ENCODE results near the gene BCKDHB. TPM values are rescaled to one million over a fixed set of nuclear protein-coding genes. Genes with fewer than 3 reads are reported as not detected.
"Not testable (repeated sequence)": the region's sequence is repeated elsewhere in the genome, so short reads cannot be mapped to it uniquely, and the experiment has no call there.

The BCKDHB gene
- total RNA-seq, 1 experiment from 2014 or later, result 10.6 TPM

DNA sequence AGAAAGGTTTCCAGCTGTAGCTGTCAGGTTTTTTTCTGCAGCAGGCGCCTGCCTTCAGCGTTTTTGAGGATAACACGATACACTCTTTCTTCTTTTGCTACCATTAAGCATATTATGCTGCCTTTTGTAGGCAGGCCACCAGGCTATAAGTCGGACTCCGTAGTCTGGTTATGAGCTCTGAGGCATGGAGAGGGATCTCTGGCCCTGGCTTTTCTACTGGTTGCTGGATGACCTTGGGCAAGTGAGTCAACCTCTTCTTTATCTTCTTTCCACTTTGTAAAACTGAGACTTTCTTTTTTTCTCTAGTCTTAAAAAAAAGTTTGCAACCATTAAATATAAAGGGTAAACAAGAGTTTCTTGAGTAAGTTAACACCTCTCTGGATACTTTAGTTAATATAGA is 120.2 kb downstream of the BCKDHB start:
- in situ Hi-C loops (cut with HindIII; ENCODE audit: low pct_unique_long_range_greater_than_20kb, low sequenced_read_pairs), result no loop called here
- DNase-seq (ENCODE audit: low read depth, low spot score), result no peak

DNA sequence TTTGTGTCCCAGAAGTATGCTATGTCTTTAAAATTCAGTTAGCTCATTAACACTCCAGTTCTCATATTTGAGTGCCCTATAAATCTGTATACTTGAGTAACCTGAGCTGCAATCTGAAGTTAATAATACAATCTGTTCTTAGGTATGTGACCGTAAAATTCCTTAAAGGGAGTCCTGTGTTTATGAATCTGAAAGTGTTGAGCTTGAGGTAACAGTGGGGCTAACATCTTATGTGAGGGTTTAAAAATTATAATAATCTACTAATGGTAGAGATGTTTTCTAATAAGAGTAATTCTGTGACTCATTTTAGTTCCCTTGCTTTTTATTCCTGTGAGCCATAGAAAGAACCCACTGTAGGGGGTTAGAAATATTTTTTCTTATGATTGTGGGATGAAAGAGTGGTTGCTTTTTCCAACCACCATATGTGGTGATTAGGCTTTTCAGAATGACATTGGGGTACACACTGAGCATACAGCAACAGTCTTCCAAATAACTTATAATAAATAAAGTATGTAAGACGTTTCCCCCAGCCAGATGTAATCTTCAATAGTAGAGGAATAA is 121.2 kb downstream of the BCKDHB start:
- in situ Hi-C loops (cut with HindIII; ENCODE audit: low pct_unique_long_range_greater_than_20kb, low sequenced_read_pairs), result no loop called here
- DNase-seq (ENCODE audit: low read depth, low spot score), result no peak

DNA sequence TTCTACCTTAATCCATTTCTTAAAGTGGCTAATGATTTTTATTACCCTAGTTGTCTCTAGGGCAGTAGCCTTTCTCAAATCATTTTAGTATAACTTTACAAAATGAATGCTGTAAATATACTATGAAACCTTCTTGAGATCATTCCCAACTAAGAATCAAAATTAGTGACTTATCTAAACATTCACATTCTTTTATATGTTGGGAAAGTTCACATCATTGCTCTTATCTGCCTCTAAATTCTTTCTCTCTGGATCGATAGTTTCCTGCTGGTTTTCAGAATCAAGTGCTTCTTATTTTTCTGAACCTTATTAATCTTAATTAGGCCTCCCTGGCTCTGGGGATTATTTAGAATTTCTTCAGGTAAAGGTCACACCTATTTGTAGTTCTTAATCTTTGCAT is 126.8 kb downstream of the BCKDHB start:
- in situ Hi-C loops (cut with HindIII; ENCODE audit: low pct_unique_long_range_greater_than_20kb, low sequenced_read_pairs), result no loop called here
- no peak for DNase-seq (ENCODE audit: low read depth, low spot score)

DNA sequence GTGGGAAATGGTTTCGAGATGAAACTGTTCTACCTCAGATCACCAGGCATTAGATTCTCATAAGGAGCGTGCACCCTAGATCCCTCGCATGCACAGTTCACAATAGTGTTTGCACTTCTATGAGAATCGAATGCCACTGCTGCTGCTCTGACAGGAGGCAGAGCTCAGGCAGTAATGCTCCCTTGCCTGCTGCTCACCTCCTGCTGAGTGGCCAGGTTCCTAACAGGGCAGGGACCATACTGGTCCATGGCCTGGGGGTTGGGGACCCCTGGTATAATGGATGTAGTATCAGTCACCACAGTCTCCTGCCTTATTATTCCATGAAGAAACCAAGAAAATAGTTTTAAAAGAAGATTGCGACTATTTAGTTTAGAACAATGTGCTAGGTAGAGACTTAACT is 127.5 kb downstream of the BCKDHB start:
- in situ Hi-C loops (cut with HindIII; ENCODE audit: low pct_unique_long_range_greater_than_20kb, low sequenced_read_pairs), result no loop called here
- DNase-seq (ENCODE audit: low read depth, low spot score), result no peak

DNA sequence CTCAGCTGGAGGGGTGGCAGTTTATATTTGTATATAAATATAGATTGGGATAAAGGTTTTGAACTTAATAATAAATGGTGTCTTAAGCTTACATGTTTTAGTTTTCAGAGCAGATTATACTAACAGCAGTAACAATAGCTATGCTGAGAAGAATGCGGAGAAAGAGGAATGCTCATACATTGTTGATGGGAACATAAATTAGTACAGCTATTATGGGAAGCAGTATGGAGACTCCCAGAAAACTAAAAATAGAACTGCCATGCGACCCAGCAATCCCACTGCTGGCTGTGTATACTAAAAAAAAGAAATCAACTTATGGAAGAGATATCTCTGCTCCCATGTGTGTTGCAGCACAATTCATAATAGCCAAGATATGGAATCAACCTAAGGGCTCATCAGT is 127.9 kb downstream of the BCKDHB start:
- no peak for DNase-seq (ENCODE audit: low read depth, low spot score)
- in situ Hi-C loops (cut with HindIII; ENCODE audit: low pct_unique_long_range_greater_than_20kb, low sequenced_read_pairs), result no loop called here

DNA sequence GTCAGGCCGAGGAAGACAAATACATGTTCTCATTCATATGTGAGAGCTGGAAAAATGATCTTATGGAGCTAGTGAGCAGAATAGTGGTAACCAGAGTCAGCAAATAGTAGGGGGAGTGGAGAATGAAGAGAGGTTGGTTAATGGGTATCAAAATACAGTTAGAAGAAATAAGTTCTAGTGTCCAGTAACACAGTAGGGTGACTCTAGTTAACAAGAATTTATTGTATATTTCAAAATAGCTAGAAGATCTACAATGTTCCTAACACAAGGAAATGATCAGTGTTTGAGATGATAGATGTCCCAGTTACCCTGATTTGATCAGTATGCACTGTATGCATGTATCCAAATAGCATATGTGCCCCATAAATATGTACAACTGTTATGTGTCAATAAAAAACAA is 128.4 kb downstream of the BCKDHB start:
- DNase-seq (ENCODE audit: low read depth, low spot score), result no peak
- in situ Hi-C loops (cut with HindIII; ENCODE audit: low pct_unique_long_range_greater_than_20kb, low sequenced_read_pairs), result no loop called here

DNA sequence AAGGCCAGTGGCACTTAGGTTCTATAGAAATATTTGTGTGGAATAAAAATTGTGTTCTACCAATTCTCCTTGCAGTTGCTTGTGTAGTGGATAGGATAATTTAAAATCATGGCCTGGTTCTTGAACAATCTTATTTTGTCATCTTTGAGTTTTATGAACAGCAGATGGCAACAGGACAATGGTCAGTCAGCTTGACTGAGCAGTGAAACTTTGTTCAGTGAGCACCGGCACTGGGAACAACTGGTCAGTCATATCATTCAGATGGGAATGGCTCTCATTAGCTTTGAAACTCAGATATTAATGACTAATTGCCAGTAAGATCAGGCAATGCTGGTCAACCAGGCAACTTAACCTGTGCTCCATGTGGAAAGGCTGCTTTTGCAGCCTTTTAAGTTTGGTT is 129.2 kb downstream of the BCKDHB start:
- no peak for DNase-seq (ENCODE audit: low read depth, low spot score)
- in situ Hi-C loops (cut with HindIII; ENCODE audit: low pct_unique_long_range_greater_than_20kb, low sequenced_read_pairs), result no loop called here

DNA sequence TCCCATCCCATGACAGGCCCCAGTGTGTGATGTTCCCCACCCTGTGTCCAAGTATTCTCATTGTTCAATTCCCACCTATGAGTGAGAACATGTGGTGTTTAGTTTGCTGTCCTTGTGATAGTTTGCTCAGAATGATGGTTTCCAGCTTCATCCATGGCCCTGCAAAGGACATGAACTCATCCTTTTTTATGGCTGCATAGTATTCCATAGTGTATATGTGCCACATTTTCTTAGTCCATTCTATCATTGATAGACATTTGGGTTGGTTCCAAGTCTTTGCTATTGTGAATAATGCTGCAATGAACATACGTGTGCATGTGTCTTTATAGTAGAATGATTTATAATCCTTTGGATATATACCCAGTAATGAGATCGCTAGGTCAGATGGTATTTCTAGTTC is 132.3 kb downstream of the BCKDHB start:
- in situ Hi-C loops (cut with HindIII; ENCODE audit: low pct_unique_long_range_greater_than_20kb, low sequenced_read_pairs); DNase-seq (ENCODE audit: low read depth, low spot score): not testable (repeated sequence)

DNA sequence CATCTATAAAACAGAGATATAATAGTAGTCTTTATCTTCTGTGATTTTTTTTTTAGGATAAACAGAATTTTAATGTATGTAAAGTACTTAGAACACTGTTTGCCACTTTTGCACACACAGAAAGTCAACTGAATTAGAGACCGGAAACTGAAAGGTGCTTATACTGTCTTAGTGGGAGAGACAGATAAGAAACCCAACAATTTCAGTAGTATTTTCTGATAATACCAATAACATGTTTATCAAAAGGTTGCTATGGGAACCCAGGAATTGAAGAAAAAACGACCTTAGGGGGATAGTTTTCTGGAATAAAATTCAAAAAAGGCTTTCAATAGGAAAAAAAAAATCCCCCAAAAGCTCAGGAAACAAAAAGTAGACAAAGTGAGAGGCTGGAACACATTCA is 138.6 kb downstream of the BCKDHB start:
- in situ Hi-C loops (cut with HindIII; ENCODE audit: low pct_unique_long_range_greater_than_20kb, low sequenced_read_pairs), result no loop called here
- no peak for DNase-seq (ENCODE audit: low read depth, low spot score)

DNA sequence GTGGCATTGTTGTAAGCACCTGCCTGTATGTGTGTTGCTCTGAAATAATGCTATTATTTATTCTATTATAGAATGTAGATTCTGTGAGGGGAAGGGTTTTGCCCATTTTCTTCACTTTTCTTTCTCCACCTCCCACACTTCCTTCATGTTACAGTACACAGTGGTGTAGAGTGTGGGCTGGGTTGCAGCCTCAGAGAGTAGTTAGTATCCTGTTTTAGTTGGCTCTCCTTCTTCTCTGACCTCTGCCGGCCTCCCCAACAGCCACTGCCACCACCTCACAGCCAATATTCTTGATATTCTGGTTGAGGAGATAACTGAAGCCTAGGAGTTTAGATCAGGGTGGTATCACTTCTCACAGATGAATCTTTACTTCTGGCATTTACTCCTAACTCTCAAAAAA is 143.4 kb downstream of the BCKDHB start:
- DNase-seq (ENCODE audit: low read depth, low spot score), result no peak
- in situ Hi-C loops (cut with HindIII; ENCODE audit: low pct_unique_long_range_greater_than_20kb, low sequenced_read_pairs), result no loop called here

DNA sequence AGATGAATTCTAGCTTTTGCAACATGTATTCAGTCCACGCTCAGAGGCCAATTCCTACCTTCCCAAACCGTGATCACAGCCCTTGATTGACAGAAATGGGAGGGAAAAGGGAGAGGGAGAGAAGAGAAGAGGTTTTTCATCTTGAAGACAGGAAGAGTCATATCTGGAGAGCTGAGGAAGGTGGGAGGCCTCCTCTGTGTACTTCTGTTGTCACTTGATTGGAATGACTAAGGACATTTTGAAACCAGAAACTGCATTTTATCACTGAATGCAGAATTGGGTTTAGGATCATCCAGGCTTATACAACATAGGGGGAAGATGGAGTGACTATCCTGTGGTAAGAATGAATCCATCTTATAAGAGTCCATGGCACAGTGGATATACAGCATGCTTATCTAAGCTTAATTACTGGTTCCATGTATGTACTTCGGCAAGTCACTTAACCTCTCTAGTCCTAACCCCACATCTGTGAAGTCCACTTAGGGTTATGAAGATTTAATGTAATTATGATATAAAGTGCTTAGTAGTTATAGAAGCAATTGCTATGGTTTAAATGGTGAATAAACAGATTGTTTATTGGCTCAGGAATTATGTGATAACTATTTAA is 144.0 kb downstream of the BCKDHB start:
- in situ Hi-C loops (cut with HindIII; ENCODE audit: low pct_unique_long_range_greater_than_20kb, low sequenced_read_pairs), result no loop called here
- no peak for DNase-seq (ENCODE audit: low read depth, low spot score)

DNA sequence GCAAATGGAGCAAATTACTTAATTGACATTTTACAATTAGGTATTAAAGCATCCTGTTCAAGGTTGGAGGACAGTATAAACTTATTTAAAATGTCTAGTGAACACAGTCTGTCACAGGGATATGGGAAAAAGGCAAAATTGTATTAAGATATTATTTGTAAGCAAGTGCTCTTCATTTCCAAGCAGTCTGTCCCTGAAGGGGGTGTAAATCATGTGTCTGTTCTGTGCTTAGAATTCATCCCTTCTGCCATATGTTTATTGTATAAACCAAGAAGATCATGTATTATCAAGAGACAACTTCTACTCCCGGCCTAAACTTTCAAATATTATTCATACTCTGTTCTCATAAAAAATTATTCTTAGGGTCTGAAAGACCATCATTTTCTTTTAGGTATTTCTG is 144.8 kb downstream of the BCKDHB start:
- in situ Hi-C loops (cut with HindIII; ENCODE audit: low pct_unique_long_range_greater_than_20kb, low sequenced_read_pairs), result no loop called here

DNA sequence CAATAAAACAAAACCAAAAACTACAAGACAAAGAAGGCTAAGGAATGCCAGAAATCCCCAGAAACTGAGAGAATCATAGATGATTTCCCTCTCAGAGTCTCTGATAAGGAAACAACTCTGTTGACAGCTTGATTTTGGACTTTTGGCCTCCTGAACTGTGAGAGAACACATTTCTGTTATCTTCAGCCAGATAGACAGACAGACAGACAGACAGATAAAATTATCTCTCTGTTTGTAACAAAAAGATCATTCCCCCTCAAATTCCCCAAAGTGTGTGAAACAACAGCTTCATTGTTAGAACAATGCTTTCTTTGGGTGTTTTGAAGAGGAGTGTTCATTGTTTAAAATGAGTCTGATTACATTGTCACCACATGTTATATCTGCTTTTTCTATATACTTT is 148.2 kb downstream of the BCKDHB start:
- in situ Hi-C loops (cut with HindIII; ENCODE audit: low pct_unique_long_range_greater_than_20kb, low sequenced_read_pairs), result no loop called here
- peak; percentile 10 for DNase-seq (ENCODE audit: low read depth, low spot score)

More for the DNA sequence above, 144.8 kb downstream of the BCKDHB start:
- no peak for DNase-seq (ENCODE audit: low read depth, low spot score)

DNA sequence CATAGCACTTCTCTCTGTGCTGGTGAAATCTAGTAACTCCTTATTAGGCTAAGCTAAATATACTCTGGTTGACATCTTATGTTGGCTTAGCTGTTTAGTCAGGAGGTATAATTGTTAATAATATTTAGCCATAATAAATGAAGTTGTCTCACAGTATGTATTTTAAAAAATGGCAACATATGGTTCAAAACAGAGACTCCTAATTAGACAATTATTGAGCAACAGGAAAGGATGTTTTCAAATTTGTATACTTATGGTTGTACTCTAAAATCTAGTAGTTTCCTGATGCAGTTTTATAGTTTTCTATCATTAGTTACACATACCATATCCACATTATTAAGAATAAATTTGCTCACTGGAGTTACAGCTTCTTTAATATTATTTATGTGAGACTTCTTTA is 150.2 kb downstream of the BCKDHB start:
- in situ Hi-C loops (cut with HindIII; ENCODE audit: low pct_unique_long_range_greater_than_20kb, low sequenced_read_pairs), result no loop called here
- no peak for DNase-seq (ENCODE audit: low read depth, low spot score)

DNA sequence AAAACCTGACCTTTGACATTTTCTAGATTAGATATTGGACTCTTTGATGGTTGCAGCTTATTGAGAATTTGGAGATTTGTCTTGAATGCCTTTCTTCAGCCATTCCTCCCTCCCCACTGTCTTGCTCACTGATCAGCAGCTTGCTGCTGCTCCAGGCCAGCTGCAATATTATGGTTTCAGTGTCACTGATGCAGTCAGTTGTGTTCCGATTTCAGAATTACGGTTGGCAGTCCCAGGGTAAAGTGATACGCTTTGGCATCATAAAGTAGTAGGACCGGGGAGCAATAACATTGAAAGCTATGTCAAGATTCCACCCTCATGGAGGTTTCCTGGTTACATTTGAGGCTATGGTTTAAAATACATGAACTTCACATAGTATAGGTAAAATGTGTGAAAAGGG is 152.6 kb downstream of the BCKDHB start:
- in situ Hi-C loops (cut with HindIII; ENCODE audit: low pct_unique_long_range_greater_than_20kb, low sequenced_read_pairs), result no loop called here

DNA sequence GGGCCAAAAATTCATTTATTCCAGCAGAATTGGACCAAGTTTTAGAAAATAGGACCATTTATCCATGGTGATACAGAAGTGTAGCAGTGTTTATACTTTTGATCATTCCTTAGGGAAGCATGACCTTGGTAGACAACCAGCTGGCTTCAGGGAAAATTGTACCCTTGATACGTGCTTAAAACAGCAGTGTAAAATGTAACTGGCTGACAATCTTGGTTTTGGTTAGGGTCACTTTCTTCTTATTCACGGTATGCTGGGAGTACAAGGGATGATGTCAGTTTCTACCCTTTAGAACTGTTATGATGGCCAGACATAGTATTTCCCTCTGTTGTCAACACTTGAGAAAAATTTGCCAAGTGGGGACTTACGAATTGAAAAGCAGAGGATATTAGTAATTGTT is 157.1 kb downstream of the BCKDHB start:
- in situ Hi-C loops (cut with HindIII; ENCODE audit: low pct_unique_long_range_greater_than_20kb, low sequenced_read_pairs), result no loop called here
- no peak for DNase-seq (ENCODE audit: low read depth, low spot score)

More for the DNA sequence above, 152.6 kb downstream of the BCKDHB start:
- no peak for DNase-seq (ENCODE audit: low read depth, low spot score)

DNA sequence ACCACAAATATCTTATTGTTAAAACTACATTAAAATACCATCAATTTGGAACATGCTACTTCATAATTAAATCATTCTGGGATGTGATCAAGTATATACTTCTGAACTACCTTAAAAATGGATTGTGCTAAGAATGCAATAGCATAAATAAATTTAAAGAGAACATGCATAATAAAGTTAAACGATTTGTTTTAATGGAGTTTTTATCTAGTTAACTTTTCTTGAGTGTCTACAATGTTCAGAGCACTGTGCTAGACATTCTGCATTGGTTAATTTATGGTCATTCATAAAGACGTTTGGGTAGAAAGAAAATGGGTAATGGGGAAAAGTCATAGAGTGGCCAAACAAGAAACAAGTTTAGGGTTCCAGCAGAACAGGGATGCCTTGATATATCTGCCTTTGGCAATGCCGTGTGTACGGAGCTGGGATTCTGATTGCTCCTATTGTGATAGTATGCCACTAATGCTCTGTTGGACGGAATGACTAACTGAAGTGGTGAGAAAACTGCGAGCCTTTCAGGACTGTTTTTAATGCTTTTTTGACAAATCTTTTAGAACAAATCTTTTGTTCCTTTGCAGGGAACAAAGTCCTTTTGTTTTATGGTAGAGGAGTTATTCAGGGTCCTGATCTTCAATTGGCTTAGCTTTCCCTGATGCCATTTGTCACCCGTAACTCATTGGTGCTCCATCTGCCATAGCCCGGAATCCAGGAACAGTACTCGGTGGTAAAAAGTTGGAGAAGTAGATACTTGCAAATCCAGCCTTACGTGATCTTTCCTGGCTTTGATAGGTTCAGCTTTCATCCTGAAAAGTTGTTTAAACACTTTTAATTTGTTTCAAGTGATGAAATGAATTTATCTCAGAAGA is 162.6 kb downstream of the BCKDHB start:
- in situ Hi-C loops (cut with HindIII; ENCODE audit: low pct_unique_long_range_greater_than_20kb, low sequenced_read_pairs), result no loop called here
- DNase-seq (ENCODE audit: low read depth, low spot score), result peak; percentile 46

DNA sequence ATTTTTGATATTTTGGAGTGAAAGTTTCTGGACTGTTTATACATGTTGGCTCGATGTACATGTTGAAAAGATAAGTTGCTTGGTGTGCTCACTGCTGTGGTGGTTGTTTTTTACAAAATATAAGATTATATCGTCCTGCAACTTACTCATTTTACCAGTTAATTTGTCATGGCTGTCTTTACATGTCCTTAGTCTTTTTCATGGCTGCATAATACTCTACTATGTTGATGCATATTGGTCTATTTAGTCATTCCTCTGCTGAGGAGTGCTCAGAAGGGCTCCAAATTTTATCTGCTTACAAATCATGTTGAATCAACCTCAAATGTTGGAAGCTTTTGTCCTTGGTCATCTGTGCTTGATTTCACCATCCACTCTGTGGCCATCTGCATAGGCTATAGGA is 164.6 kb downstream of the BCKDHB start:
- in situ Hi-C loops (cut with HindIII; ENCODE audit: low pct_unique_long_range_greater_than_20kb, low sequenced_read_pairs), result no loop called here
- DNase-seq (ENCODE audit: low read depth, low spot score), result no peak

DNA sequence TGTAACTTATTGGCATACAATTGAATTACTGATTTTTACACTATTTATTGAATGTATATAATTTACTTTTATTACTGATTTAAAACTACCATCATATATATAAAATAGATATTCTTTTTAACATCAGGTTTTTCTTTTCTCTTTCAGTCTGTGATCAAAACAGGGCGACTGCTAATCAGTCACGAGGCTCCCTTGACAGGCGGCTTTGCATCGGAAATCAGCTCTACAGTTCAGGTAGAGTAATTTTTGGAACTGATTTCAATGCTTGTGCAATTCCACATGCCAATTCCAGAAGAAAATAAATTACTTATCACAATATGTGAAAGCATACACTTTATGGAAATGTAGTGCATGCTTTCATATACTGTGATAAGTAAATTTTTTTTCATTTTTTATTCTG is 166.5 kb downstream of the BCKDHB start:
- DNase-seq (ENCODE audit: low read depth, low spot score), result no peak
- in situ Hi-C loops (cut with HindIII; ENCODE audit: low pct_unique_long_range_greater_than_20kb, low sequenced_read_pairs), result no loop called here

Measured in SK-MEL-5 (cell line).